SH-SY5Y (cell line): ENCODE data around the gene SUPT20H.

Source experiments
- GATA2 ChIP-seq: IDR thresholded peaks from 2 replicates; pipeline ENCODE4 v1.6.1; 2011; ENCODE audit warnings: mild to moderate bottlenecking, low read depth, low read length
- GATA3 ChIP-seq: IDR thresholded peaks from 2 replicates; pipeline ENCODE4 v1.6.1; 2011; ENCODE audit warnings: low read depth, mild to moderate bottlenecking, low read length, moderate library complexity

DNA sequence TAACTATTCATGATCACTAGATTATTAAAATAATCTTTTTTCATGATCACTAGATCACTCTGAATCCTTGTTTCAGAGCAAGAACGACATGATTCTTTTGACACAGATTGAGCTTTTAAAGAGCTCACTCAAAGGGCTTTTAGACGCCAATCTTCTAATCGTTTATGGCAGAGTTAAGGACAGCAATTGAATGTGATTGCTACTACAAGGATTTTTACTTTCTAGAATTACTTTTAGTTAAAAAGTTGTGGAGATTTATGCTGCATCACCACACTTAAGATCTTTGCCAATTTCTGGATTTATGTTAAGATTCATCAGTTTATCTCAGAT is 57.6 kb downstream of the SUPT20H start:
- TF ChIP-seq GATA2 (no peak), GATA3 (no peak)
